ENCODE data around the gene LPP.

GRCh38 chr3:188435266-188435665 lies 281.3 kb downstream of the LPP start:
- no peak for TF ChIP-seq CTCF (IDR thresholded peaks at IDR 0.05)
- TF ChIP-seq POLR2A (IDR thresholded peaks at IDR 0.05) = no peak

Data from Peyer's patch (tissue), 4 donors.